ENCODE data around the gene SMYD3.

- no peak for TF ChIP-seq CTCF (IDR thresholded peaks at IDR 0.05; ENCODE audit: insufficient read depth, low read length, poor library complexity, severe bottlenecking)
- TF ChIP-seq EZH2phosphoT487 (conservative IDR thresholded peaks at IDR 0.05; ENCODE audit: low read length), result no peak
These were observed 635.2 kb downstream of the SMYD3 start for GRCh38 chr1:245871915-245872314.
